ENCODE results near the gene SETDB1. TPM values are rescaled to one million over a fixed set of nuclear protein-coding genes. Genes with fewer than 3 reads are reported as not detected.
"Not testable (repeated sequence)": the region's sequence is repeated elsewhere in the genome, so short reads cannot be mapped to it uniquely, and the experiment has no call there.

SETDB1 gene
- total and polyA plus RNA-seq, 3 donors from 2014 or later: 85.9 to 90.6 (median 89.5) TPM

GRCh38 chr1:150888727-150889126 lies 37.4 kb upstream of the SETDB1 start:
- Histone ChIP-seq H3K4me1 (peaks cover 4% of the 10 kb centered on the region), H3K9me3 (no peaks in the 10 kb centered on the region), H3K27ac (no peak overlapping the region), H3K27me3 (no peaks in the 10 kb centered on the region), H3K36me3 (ENCODE audit: low read depth, missing control alignments) (no peaks in the 10 kb centered on the region), H3K4me3 (no peak overlapping the region)
- TF ChIP-seq, protein P1, sequence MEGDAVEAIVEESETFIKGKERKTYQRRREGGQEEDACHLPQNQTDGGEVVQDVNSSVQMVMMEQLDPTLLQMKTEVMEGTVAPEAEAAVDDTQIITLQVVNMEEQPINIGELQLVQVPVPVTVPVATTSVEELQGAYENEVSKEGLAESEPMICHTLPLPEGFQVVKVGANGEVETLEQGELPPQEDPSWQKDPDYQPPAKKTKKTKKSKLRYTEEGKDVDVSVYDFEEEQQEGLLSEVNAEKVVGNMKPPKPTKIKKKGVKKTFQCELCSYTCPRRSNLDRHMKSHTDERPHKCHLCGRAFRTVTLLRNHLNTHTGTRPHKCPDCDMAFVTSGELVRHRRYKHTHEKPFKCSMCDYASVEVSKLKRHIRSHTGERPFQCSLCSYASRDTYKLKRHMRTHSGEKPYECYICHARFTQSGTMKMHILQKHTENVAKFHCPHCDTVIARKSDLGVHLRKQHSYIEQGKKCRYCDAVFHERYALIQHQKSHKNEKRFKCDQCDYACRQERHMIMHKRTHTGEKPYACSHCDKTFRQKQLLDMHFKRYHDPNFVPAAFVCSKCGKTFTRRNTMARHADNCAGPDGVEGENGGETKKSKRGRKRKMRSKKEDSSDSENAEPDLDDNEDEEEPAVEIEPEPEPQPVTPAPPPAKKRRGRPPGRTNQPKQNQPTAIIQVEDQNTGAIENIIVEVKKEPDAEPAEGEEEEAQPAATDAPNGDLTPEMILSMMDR (IDR thresholded peaks at IDR 0.05): no peak
- TF ChIP-seq POLR2A (IDR thresholded peaks at IDR 0.05): no peak
- DNase-seq: no peak
- 88 to 89% methylated on average over 8 of the region's 8 CpGs for WGBS, 2 donors
- intact Hi-C loops (cut with DNase I; ENCODE audit: low total_unique reads): no loop called here

- TF ChIP-seq POLR2A (IDR thresholded peaks at IDR 0.05): no peak
- TF ChIP-seq, protein P1 (IDR thresholded peaks at IDR 0.05): no peak
- Histone ChIP-seq H3K4me1 (peaks cover 4% of the 10 kb centered on the region), H3K9me3 (no peaks in the 10 kb centered on the region), H3K27me3 (no peaks in the 10 kb centered on the region), H3K4me3 (no peak overlapping the region), H3K36me3 (ENCODE audit: low read depth, missing control alignments) (no peaks in the 10 kb centered on the region), H3K27ac (no peak overlapping the region)
- intact Hi-C loops (cut with DNase I; ENCODE audit: low total_unique reads): no loop called here
- no peak for DNase-seq
- 58 to 71% methylated on average over 1 of the region's 1 CpG for WGBS, 2 donors
Observed at GRCh38 chr1:150890033-150890416, 36.1 kb upstream of the SETDB1 start.

DNA sequence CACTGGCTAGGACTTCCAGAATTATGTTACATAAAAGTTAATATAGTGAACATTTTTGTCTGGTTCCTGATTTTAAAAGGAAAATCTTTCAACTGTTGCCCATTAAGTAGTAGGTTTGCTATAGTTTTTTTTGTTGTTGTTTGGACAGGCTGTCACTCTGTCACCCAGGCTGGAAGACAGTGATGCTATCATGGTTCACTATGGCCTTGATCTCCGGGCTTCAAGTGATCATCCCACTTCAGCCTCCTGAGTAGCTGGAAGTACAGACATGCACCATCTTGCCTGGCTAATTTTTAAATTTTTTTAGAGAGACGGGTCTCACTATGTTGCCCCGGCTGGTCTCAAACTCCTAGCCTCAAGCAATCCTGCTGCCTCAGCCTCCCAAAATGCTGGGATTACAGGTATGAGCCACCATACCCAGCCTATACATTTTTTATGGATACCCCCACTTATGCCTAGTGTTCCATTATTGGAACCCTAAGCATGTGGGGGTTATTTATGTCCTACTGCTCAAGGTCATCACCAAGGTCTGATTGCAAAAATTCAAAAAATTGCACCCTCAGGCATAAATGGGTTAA lies 32.7 kb upstream of the SETDB1 start:
- DNase-seq: no peak
- TF ChIP-seq, protein P1 (IDR thresholded peaks at IDR 0.05): no peak
- TF ChIP-seq POLR2A (IDR thresholded peaks at IDR 0.05): no peak
- WGBS, 2 donors: 85 to 88% methylated on average over 3 of the region's 3 CpGs
- Histone ChIP-seq H3K9me3 (no peaks in the 10 kb centered on the region), H3K27me3 (no peaks in the 10 kb centered on the region), H3K27ac (no peak overlapping the region), H3K4me1 (no peaks in the 10 kb centered on the region), H3K36me3 (ENCODE audit: low read depth, missing control alignments) (no peaks in the 10 kb centered on the region), H3K4me3 (no peak overlapping the region)
- intact Hi-C loops (cut with DNase I; ENCODE audit: low total_unique reads): no loop called here

GRCh38 chr1:150895618-150896017 lies 30.5 kb upstream of the SETDB1 start:
- Histone ChIP-seq H3K36me3 (ENCODE audit: low read depth, missing control alignments) (no peaks in the 10 kb centered on the region), H3K4me3 (no peak overlapping the region), H3K27me3 (no peaks in the 10 kb centered on the region), H3K4me1 (no peaks in the 10 kb centered on the region), H3K27ac (no peak overlapping the region), H3K9me3 (no peaks in the 10 kb centered on the region)
- no peak for DNase-seq
- 72 to 88% methylated on average over 4 of the region's 4 CpGs for WGBS, 2 donors
- intact Hi-C loops (cut with DNase I; ENCODE audit: low total_unique reads): no loop called here
- TF ChIP-seq, protein P1 (IDR thresholded peaks at IDR 0.05): no peak
- TF ChIP-seq POLR2A (IDR thresholded peaks at IDR 0.05): no peak

DNA sequence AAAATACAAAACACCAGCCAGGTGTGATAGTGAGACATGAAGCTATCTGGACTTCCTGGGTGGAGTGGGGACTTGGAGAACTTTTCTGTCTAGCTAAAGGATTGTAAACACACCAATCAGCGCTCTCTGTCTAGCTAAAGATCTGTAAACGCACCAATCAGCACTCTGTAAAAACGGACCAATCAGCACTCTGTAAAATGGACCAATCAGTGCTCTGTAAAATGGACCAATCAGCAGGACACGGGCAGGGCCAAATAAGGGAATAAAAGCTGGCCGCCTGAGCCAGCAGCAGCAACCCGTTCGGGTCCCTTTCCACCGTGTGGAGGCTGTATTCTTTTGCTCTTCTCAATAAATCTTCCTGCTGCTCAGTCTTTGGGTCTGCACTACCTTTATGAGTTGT lies 26.4 kb upstream of the SETDB1 start:
- H3K9me3 ChIP-seq; H3K4me1 ChIP-seq; H3K4me3 ChIP-seq; H3K27ac ChIP-seq; H3K36me3 ChIP-seq (ENCODE audit: low read depth, missing control alignments); intact Hi-C loops (cut with DNase I; ENCODE audit: low total_unique reads); H3K27me3 ChIP-seq: not testable (repeated sequence)
- DNase-seq: peak; percentile 63
- 70 to 90% methylated on average over 8 of the region's 8 CpGs for WGBS, 2 donors
